Measurements from ENCODE around the gene REN. TPM values are rescaled to one million over a fixed set of nuclear protein-coding genes. Genes with fewer than 3 reads are reported as not detected.

REN gene
- total RNA-seq, 1 experiment from 2014 or later = not detected

- Histone ChIP-seq H3K79me2 (ENCODE audit: insufficient read depth, low read length) (no peaks in the 10 kb centered on the region), H2BK15ac (ENCODE audit: low read depth, low read length) (no peak overlapping the region), H3K56ac (ENCODE audit: insufficient read length, low read depth, low read length) (no peak overlapping the region), H3K9ac (ENCODE audit: extremely low read depth, insufficient read length, low read length) (no peak overlapping the region), H2BK5ac (ENCODE audit: insufficient read length, low read length) (no peak overlapping the region), H3K23ac (ENCODE audit: insufficient read length, low read depth, low read length) (no peak overlapping the region), H3K4me1 (ENCODE audit: insufficient read depth, low read length) (no peaks in the 10 kb centered on the region; the same call in 1 of the 2 replicates), H2BK20ac (ENCODE audit: low read depth, low read length, poor library complexity, severe bottlenecking) (no peak overlapping the region), H3K14ac (ENCODE audit: insufficient read depth, low read length) (no peak overlapping the region), H3K18ac (ENCODE audit: insufficient read length, low read depth, low read length) (no peak overlapping the region), H2AK5ac (ENCODE audit: insufficient read length, low read length) (no peak overlapping the region), H3K27me3 (ENCODE audit: insufficient read depth, low read length) (peaks cover 2% of the 10 kb centered on the region; the same call in 1 of the 2 replicates), H3K27ac (ENCODE audit: insufficient read length, low read depth, low read length) (no peak overlapping the region), H3K9me3 (ENCODE audit: control insufficient read depth, low read depth, low read length) (no peaks in the 10 kb centered on the region), H4K20me1 (ENCODE audit: control insufficient read depth, insufficient read depth, insufficient read length) (no peaks in the 10 kb centered on the region), H3K79me1 (ENCODE audit: insufficient read depth, low read depth, low read length, poor library complexity, severe bottlenecking) (no peaks in the 10 kb centered on the region), H4K91ac (ENCODE audit: insufficient read length, low read depth, low read length) (no peak overlapping the region), H4K5ac (ENCODE audit: insufficient read length, low read depth, low read length) (no peak overlapping the region), H3K4ac (ENCODE audit: low read depth, low read length) (no peak overlapping the region), H3T11ph (ENCODE audit: low read length) (no peak overlapping the region), H3K4me2 (ENCODE audit: insufficient read depth, insufficient read length, low read length) (no peak overlapping the region), H2AFZ (ENCODE audit: low read length) (no peak overlapping the region), H3K23me2 (ENCODE audit: insufficient read length, low read depth, low read length, poor library complexity, severe bottlenecking) (no peaks in the 10 kb centered on the region), H2BK120ac (ENCODE audit: low read depth, low read length, poor library complexity, severe bottlenecking) (no peak overlapping the region), H2BK12ac (ENCODE audit: insufficient read length, low read depth, low read length) (no peak overlapping the region), H4K8ac (replicated peaks; ENCODE audit: insufficient read length, low read depth, low read length) (no peak overlapping the region)
- TF ChIP-seq, protein P1, sequence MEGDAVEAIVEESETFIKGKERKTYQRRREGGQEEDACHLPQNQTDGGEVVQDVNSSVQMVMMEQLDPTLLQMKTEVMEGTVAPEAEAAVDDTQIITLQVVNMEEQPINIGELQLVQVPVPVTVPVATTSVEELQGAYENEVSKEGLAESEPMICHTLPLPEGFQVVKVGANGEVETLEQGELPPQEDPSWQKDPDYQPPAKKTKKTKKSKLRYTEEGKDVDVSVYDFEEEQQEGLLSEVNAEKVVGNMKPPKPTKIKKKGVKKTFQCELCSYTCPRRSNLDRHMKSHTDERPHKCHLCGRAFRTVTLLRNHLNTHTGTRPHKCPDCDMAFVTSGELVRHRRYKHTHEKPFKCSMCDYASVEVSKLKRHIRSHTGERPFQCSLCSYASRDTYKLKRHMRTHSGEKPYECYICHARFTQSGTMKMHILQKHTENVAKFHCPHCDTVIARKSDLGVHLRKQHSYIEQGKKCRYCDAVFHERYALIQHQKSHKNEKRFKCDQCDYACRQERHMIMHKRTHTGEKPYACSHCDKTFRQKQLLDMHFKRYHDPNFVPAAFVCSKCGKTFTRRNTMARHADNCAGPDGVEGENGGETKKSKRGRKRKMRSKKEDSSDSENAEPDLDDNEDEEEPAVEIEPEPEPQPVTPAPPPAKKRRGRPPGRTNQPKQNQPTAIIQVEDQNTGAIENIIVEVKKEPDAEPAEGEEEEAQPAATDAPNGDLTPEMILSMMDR (conservative IDR thresholded peaks at IDR 0.05) = no peak
- no peak overlapping the region for H3K4me3 Mint-ChIP-seq
- WGBS (ENCODE audit: extremely low coverage, insufficient read length, low lambda C conversion rate) = no CpG with 5 or more reads among the region's 2 CpGs
- H3K4me1 Mint-ChIP-seq = peaks cover 12 to 22% of the 10 kb centered on the region in 2 experiments
- H3K36me3 Mint-ChIP-seq (ENCODE audit: insufficient read depth in 1 of 3, low read depth in 3 of 3) = no peaks in the 10 kb centered on the region; a peak in 2 of 7 replicates
- H3K9me3 Mint-ChIP-seq = peaks cover 0 to 5% of the 10 kb centered on the region in 2 experiments; a peak in 1 of 5 replicates
- no peak overlapping the region for H3K27ac Mint-ChIP-seq
- H3K27me3 Mint-ChIP-seq (ENCODE audit: low read depth) = peaks cover 52% of the 10 kb centered on the region
- no peak for DNase-seq
These were observed 27.9 kb upstream of the REN start for GRCh38 chr1:204194080-204194479.

All from H9 (cell line).